GM21529 (cell line): ENCODE results near the gene EBI3.
"Not testable (repeated sequence)": the region's sequence is repeated elsewhere in the genome, so short reads cannot be mapped to it uniquely, and the experiment has no call there.

Experiments
- ATAC-seq: cut with Tn5 transposase; IDR thresholded peaks from one replicate; pipeline ENCODE4 v1.9.1; 2021; ENCODE audit not compliant: unreplicated experiment

The EBI3 gene

GRCh38 chr19:4233282-4233853, 4.0 kb downstream of the EBI3 start:
- no peak for ATAC-seq

- ATAC-seq: no peak
Measured at GRCh38 chr19:4234142-4234861, 5.0 kb downstream of the EBI3 start.

- ATAC-seq: no peak
Measured at GRCh38 chr19:4234862-4235201, 5.5 kb downstream of the EBI3 start.

- ATAC-seq: not testable (repeated sequence)
Measured at GRCh38 chr19:4237510-4237909, 8.2 kb downstream of the EBI3 start.

- ATAC-seq: no peak
Measured at GRCh38 chr19:4238831-4239230, 9.5 kb downstream of the EBI3 start.

- no peak for ATAC-seq
Measured at GRCh38 chr19:4241824-4242430, 12.6 kb downstream of the EBI3 start.

- not testable (repeated sequence) for ATAC-seq
Measured at GRCh38 chr19:4245938-4246337, 16.6 kb downstream of the EBI3 start.

GRCh38 chr19:4246767-4247593, 17.7 kb downstream of the EBI3 start, which contains the start of gene YJU2:
Gene YJU2 (plus strand): TSS chr19:4247080. CDS start chr19:4247147, 67 bp downstream.
- ATAC-seq: peak; percentile 77

- ATAC-seq: no peak
Measured at GRCh38 chr19:4256563-4256962, 27.2 kb downstream of the EBI3 start.

GRCh38 chr19:4257025-4257424, 27.7 kb downstream of the EBI3 start:
- no peak for ATAC-seq

- ATAC-seq: no peak
Measured at GRCh38 chr19:4258181-4258580, 28.9 kb downstream of the EBI3 start.

- no peak for ATAC-seq
Measured at GRCh38 chr19:4260613-4261191, 31.4 kb downstream of the EBI3 start.

GRCh38 chr19:4264812-4265211, 35.5 kb downstream of the EBI3 start:
- ATAC-seq: no peak

- ATAC-seq: no peak
Measured at GRCh38 chr19:4266253-4267000, 37.1 kb downstream of the EBI3 start.

GRCh38 chr19:4267101-4267900, 38.0 kb downstream of the EBI3 start:
- ATAC-seq: no peak

GRCh38 chr19:4267901-4268815, 38.8 kb downstream of the EBI3 start:
- ATAC-seq: no peak

GRCh38 chr19:4268816-4269430, 39.6 kb downstream of the EBI3 start:
- ATAC-seq: no peak

- ATAC-seq: no peak
Measured at GRCh38 chr19:4272894-4273293, 43.6 kb downstream of the EBI3 start.
